Thyroid gland (tissue), 4 donors: Measurements from ENCODE around the gene CDKN2A. TPM values are rescaled to one million over a fixed set of nuclear protein-coding genes. Genes with fewer than 3 reads are reported as not detected.

Experiments used
- DNase-seq, 2 donors: peaks; one replicate each; pipeline ENCODE4 v3.0.0-alpha.2; 2019
- H3K27ac ChIP-seq, 3 donors: fragments of 200-600 bp; sonication (generic); 1 replicate in 2 of 3; 2 replicates in 1 of 3; pipeline ENCODE4 v1.5.1; 2016 to 2019; ENCODE audit warnings: mild to moderate bottlenecking in 1 of 3, moderate library complexity in 1 of 3
- H3K27me3 ChIP-seq: fragments of 200-600 bp; sonication (generic); one replicate; pipeline ENCODE4 v1.5.1; 2019
- H3K36me3 ChIP-seq, 2 donors: fragments of 200-600 bp; sonication (generic); one replicate each; pipeline ENCODE4 v1.5.1; 2016 to 2019
- H3K4me1 ChIP-seq, 2 donors: fragments of 200-600 bp; sonication (generic); one replicate each; pipeline ENCODE4 v1.5.1; 2017 to 2019
- H3K4me3 ChIP-seq, 3 donors: fragments of 200-600 bp; sonication (generic); replicated peaks in 1 of 3; 1 replicate in 2 of 3; 2 replicates in 1 of 3; pipeline ENCODE4 v1.5.1; 2016; ENCODE audit warnings: mild to moderate bottlenecking in 1 of 3
- H3K9me3 ChIP-seq: fragments of 200-600 bp; sonication (generic); one replicate; pipeline ENCODE4 v1.5.1; 2017
- POLR2A ChIP-seq, 2 donors: fragments of 450-650 bp; IDR thresholded peaks; one replicate each; pipeline ENCODE4 v1.6.1; 2017; ENCODE audit warnings: antibody characterized with exemption in 2 of 2, mild to moderate bottlenecking in 2 of 2, moderate library complexity in 1 of 2
- WGBS, 2 donors: methylation state at CpG; one replicate each; pipeline ENCODE4 v1.1.5; 2017; 5-methylcytosine and 5-hydroxymethylcytosine counted together
- intact Hi-C: fragments of 100-400 bp; cut with DNase I; formaldehyde crosslinking; loops from one replicate; pipeline ENCODE4 v1.15.1; 2023
- total RNA-seq, 4 donors: library from RNA; depleted of rRNA; stranded (reverse); fragments of >200 nt; gene quantifications; one replicate each; pipeline ENCODE4 v1.2.3, GENCODE V29; 2016
- TF ChIP-seq, protein P1 (sequence below), 6 experiments: fragments of 200-600 bp in 3 of 6; fragments of 450-650 bp in 3 of 6; sonication (generic) in 3 of 6; IDR thresholded peaks; one replicate each; pipeline ENCODE4 v1.5.1; 2016 to 2019; ENCODE audit warnings: antibody characterized with exemption in 6 of 6, mild to moderate bottlenecking in 2 of 6, inconsistent platforms in 1 of 6, moderate library complexity in 1 of 6

Gene CDKN2A
- total RNA-seq, result 1 to 10 TPM in 3 of 4 donors, not detected in 1; 1.9 to 2.3 (median 2.1) TPM

DNA sequence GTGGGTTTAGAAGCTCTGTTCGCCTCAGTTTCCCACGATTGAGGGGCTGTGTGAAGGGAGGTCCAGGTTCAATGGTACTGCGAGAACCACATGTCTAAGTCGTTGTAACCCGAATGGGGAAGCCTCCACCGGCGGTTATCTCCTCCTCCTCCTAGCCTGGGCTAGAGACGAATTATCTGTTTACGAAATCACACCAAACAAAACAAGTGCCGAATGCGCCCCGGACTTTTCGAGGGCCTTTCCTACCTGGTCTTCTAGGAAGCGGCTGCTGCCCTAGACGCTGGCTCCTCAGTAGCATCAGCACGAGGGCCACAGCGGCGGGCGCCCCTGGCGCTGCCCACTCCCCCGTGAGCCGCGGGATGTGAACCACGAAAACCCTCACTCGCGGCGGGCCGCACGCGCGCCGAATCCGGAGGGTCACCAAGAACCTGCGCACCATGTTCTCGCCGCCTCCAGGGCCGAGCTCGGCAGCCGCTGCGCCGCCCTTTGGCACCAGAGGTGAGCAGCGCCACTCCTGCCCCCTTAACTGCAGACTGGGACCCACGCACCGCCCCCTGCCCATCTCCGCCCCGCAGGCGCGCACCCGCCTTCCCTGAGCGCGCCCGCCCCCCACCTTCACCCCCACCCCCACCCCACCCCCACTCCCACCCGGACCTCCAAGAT, at the start of gene CDKN2A:
TSS of gene CDKN2A (minus strand) at position 500 of the 663 bp plus-strand sequence.
- 14 to 19% methylated on average over 14 to 21 of the region's 53 CpGs for WGBS, 2 donors
- peak within 1 kb of the TSS; percentile 7 to 81 (median 58) for H3K4me3 ChIP-seq
- no peak for DNase-seq
- peaks cover 11% of the 10 kb centered on the region for H3K27me3 ChIP-seq
- intact Hi-C loops, result no loop called here
- peaks cover 8 to 12% of the 10 kb centered on the region in 2 donors for H3K4me1 ChIP-seq
- TF ChIP-seq, protein P1, sequence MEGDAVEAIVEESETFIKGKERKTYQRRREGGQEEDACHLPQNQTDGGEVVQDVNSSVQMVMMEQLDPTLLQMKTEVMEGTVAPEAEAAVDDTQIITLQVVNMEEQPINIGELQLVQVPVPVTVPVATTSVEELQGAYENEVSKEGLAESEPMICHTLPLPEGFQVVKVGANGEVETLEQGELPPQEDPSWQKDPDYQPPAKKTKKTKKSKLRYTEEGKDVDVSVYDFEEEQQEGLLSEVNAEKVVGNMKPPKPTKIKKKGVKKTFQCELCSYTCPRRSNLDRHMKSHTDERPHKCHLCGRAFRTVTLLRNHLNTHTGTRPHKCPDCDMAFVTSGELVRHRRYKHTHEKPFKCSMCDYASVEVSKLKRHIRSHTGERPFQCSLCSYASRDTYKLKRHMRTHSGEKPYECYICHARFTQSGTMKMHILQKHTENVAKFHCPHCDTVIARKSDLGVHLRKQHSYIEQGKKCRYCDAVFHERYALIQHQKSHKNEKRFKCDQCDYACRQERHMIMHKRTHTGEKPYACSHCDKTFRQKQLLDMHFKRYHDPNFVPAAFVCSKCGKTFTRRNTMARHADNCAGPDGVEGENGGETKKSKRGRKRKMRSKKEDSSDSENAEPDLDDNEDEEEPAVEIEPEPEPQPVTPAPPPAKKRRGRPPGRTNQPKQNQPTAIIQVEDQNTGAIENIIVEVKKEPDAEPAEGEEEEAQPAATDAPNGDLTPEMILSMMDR (IDR thresholded peaks at IDR 0.05), result no peak
- TF ChIP-seq POLR2A (IDR thresholded peaks at IDR 0.05), result no peak
- H3K36me3 ChIP-seq, result no peaks in the 10 kb centered on the region
- H3K9me3 ChIP-seq, result no peaks in the 10 kb centered on the region
- peak within 1 kb of the TSS; percentile 42 to 62 (median 46) for H3K27ac ChIP-seq

DNA sequence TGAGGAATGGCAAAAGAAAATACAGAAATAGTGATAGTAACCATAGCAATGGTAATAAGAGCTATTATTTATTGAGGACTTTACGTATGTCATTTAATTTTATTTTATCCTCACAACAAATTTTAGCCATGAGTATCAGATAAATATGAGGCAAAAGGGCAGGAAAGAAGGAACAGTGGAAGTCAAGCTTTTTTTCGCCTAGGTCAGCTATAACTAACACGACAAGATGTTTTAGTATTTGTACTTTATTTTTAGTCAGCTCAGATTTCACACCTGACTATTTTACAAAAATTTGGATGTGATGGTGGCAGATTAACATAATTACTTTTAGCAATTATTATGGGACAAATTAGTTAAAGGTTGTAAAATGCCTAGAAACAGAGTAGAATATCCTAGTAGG, 49.7 kb upstream of the CDKN2A start:
- Histone ChIP-seq H3K27ac (no peak overlapping the region), H3K36me3 (no peaks in the 10 kb centered on the region), H3K27me3 (no peaks in the 10 kb centered on the region), H3K9me3 (no peaks in the 10 kb centered on the region), H3K4me3 (no peak overlapping the region), H3K4me1 (no peaks in the 10 kb centered on the region)
- 50% methylated on average over 3 of the region's 3 CpGs for WGBS, 2 donors
- intact Hi-C loops, result no loop called here
- no peak for DNase-seq
- TF ChIP-seq POLR2A (IDR thresholded peaks at IDR 0.05), result no peak
- TF ChIP-seq, protein P1 (IDR thresholded peaks at IDR 0.05), result no peak

DNA sequence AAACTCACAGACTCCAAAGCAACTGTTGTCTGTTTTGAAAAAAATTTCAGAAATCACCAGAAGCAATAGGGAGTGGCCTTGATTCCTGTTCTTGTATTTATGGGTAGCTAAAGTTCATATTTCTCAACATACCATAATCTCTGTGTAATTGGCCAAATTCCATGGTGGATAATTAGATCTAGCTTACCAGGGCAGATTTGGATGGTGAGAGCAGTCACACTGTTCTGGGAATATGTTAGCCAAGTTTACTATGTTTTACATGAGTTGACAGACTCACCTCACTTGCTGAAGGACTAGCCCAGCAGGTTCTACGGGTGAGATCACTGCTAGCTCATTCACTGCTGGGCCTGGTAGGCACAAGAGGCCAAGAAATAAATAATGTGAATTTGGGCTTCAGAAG, 47.6 kb upstream of the CDKN2A start:
- Histone ChIP-seq H3K9me3 (no peaks in the 10 kb centered on the region), H3K4me3 (no peak overlapping the region), H3K36me3 (no peaks in the 10 kb centered on the region), H3K27me3 (no peaks in the 10 kb centered on the region), H3K4me1 (no peaks in the 10 kb centered on the region), H3K27ac (no peak overlapping the region)
- TF ChIP-seq POLR2A (IDR thresholded peaks at IDR 0.05), result no peak
- TF ChIP-seq, protein P1 (IDR thresholded peaks at IDR 0.05), result no peak
- DNase-seq, result peak; percentile 37 to 57
- intact Hi-C loops, result no loop called here
- WGBS, 2 donors, result 30 to 39% methylated on average over 1 of the region's 1 CpG

DNA sequence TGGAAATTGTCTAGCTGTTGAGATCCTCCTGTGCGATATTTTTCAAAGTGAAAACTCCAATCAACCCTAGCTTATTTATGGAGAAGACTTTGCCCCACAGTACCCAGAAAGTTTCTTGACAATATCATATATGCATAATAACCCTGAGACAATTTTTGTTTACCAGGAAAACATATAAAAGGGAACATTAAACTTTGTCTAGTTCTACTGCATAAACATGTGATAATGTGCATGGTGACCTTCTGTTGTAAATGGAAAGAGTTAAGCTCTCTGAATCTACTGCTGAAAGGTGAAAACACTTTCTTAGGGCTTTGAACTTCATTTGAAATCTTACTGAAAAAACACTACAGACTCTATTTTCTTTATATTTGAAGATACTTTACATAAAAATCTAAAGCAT, 47.2 kb upstream of the CDKN2A start:
- H3K9me3 ChIP-seq, result no peaks in the 10 kb centered on the region
- no peak overlapping the region for H3K4me3 ChIP-seq
- WGBS, 2 donors, result 96 to 100% methylated on average over 1 of the region's 1 CpG
- H3K27me3 ChIP-seq, result no peaks in the 10 kb centered on the region
- no peak overlapping the region for H3K27ac ChIP-seq
- no peaks in the 10 kb centered on the region for H3K4me1 ChIP-seq
- TF ChIP-seq POLR2A (IDR thresholded peaks at IDR 0.05), result no peak
- TF ChIP-seq, protein P1 (IDR thresholded peaks at IDR 0.05), result no peak
- no peaks in the 10 kb centered on the region for H3K36me3 ChIP-seq
- intact Hi-C loops, result no loop called here
- no peak for DNase-seq

DNA sequence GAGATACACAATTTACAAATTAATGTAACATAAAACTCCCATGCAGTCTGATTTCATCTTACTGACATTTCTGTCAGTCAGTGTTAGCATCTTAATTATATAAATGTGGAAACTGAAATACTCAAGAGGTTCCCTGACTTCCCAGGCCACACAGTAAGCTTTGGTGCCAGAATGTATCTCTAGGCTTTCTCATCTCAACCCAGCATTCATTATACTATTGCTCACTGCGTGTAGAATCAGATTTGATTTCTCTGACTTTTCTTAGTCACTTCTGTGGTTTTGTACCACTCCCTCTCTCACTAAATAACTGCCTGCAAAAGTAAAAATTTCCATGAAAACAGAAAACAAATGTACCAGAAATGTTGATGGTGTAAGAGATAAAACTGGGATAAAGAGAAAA, 46.6 kb upstream of the CDKN2A start:
- no peaks in the 10 kb centered on the region for H3K36me3 ChIP-seq
- H3K27me3 ChIP-seq, result no peaks in the 10 kb centered on the region
- no peak for DNase-seq
- H3K27ac ChIP-seq, result no peak overlapping the region
- H3K4me1 ChIP-seq, result no peaks in the 10 kb centered on the region
- H3K9me3 ChIP-seq, result no peaks in the 10 kb centered on the region
- 83 to 84% methylated on average over 1 of the region's 1 CpG for WGBS, 2 donors
- intact Hi-C loops, result no loop called here
- no peak overlapping the region for H3K4me3 ChIP-seq
- no peak for TF ChIP-seq POLR2A (IDR thresholded peaks at IDR 0.05)
- TF ChIP-seq, protein P1 (IDR thresholded peaks at IDR 0.05), result no peak
